Activated effector memory CD4-positive, alpha-beta T cell treated with Interleukin-2 at 50 U/mL for 16 hours (primary cell): ENCODE data around the gene GPBP1.
"Not testable (repeated sequence)": the region's sequence is repeated elsewhere in the genome, so short reads cannot be mapped to it uniquely, and the experiment has no call there.

Source experiments
- DNase-seq: peaks from one replicate; pipeline ENCODE4 v3.0.0-alpha.2; 2020

GPBP1 gene

GRCh38 chr5:57173319-57174127 lies at the start of gene GPBP1:
Gene GPBP1 (plus strand): TSS chr5:57174059. CDS start chr5:57214131, 40,072 bp downstream.
- DNase-seq = peak; percentile 95

GRCh38 chr5:57128325-57128724 lies 45.5 kb upstream of the GPBP1 start:
- DNase-seq = no peak

DNA sequence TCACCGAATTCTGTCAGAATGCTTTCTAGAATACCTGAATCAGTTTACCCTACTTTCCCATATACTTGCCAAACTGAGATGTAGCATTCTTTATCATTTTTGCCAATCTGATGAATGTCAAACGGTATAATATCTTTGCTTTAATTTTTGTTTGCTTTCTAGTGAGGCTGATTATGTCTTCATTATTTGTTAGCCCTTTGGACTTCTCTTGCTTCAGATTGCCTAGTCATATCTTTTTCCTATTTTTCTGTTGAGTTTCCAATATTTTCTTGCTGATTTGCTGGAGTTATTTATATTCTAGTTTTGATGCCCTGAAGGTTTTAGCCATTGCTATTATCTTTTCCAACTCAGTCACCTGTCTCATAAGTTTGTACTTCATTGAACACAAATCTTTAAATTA lies 40.3 kb upstream of the GPBP1 start:
- DNase-seq = no peak

- DNase-seq = no peak
Observed at GRCh38 chr5:57137401-57137800, 36.5 kb upstream of the GPBP1 start.

- no peak for DNase-seq
Observed at GRCh38 chr5:57152316-57152715, 21.5 kb upstream of the GPBP1 start.

- no peak for DNase-seq
Observed at GRCh38 chr5:57155033-57155432, 18.8 kb upstream of the GPBP1 start.

GRCh38 chr5:57157131-57157530 lies 16.7 kb upstream of the GPBP1 start:
- no peak for DNase-seq

DNA sequence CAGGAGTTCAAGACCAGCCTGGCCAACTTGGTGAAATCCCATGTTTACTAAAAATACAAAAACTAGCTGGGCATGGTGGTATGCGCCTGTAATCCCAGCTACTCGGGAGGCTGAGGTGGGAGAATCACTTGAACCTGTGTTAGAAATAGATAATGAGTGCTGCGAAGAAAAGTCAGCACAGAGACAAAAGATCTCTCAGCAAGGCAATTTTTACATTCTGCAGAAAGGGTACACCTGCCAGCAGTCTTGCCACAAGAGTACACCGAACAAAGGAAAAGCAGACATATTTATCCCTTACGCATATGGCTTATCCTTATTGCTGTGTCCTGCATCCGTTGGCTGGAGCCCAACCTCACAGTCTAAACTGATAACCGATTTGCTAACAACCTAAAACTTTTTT lies 16.2 kb upstream of the GPBP1 start:
- DNase-seq = no peak

DNA sequence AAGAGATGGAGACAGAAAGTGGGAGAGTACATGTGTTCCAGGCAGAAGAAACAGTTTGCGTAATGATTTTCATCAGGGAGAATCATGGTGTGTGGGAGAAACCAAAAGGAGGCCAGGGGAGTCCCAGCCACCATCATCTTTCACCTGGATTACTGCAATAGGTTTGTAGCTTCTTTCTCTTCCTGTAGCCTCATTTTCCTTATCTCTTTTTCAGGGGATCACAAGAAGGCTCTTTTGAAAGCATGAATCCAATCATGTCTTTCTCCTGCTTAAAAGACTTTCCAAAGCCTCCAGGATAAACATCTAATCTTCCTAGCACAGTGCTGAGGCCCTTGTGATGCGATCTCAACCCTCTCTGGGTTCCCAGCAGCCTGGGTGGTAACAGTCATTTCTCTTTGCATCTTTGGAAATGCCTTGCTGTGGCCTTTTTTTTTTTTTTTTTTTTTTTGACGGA lies 10.3 kb upstream of the GPBP1 start:
- no peak for DNase-seq

DNA sequence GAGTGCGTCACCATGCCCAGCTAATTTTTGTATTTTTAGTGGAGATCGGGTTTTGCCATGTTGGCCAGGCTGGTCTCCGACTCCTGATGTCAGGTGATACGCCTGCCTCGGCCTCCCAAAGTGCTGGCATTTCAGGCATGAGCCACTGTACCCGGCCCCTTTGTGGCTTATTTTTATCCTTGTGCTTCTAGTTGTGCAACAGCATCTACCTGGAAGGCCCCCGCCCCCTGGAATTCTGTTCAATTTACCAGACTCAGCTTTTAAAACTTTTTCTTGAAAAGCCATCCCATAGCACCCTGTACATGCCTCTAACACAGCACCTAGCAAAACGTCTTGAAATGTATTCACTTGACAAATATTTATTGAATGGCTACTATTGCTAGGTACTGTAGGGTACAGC lies 9.7 kb upstream of the GPBP1 start:
- no peak for DNase-seq

GRCh38 chr5:57165171-57165570 lies 8.7 kb upstream of the GPBP1 start:
- not testable (repeated sequence) for DNase-seq

GRCh38 chr5:57166276-57166675 lies 7.6 kb upstream of the GPBP1 start:
- no peak for DNase-seq

- no peak for DNase-seq
Observed at GRCh38 chr5:57167201-57167600, 6.7 kb upstream of the GPBP1 start.

DNA sequence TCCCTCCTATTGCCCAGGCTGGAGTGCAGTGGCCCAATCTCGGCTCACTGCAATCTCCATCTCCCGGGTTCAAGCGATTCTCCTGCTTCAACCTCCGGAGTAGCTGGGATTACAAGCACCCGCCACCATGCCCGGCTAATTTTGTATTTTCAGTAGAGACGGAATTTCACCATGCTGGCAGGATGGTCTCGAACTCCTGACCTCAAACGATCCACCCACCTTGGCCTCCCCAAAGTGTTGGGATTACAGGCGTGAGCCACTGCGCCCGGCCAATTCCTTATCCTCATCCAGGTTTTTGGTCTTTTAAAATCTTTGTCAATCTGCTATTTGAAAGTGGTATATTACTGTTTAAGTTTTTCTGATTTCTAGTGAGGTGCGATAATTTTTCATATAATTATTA lies 3.7 kb upstream of the GPBP1 start:
- not testable (repeated sequence) for DNase-seq

DNA sequence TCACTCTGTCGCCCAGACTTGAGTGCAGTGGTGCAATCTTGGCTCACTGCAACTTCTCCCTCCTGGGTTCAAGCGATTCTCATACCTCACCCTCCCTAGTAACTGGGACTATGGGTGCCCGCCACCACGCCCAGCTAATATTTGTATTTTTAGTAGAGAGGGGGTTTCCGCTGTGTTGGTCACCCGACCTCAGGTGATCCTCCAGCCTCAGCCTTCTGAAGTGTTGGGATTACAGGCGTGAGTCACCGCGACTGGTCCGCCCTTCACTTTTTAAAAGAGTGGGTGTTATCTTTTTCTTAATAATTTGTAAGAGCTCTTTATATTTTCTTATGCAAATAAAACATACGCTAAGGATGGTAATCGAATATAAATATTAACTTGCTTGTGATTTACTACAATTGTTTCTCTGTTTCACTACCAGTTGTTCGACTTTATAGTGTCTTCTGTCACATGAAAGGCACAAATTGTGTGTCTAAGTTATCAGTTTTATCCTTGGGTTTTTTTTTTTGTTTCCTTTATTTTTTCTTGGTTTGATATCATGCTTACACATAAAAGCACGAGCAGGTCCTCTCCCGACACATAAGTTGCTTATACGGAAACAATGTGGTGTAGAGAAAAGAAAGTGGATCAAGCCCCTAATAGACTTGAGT lies 1.9 kb upstream of the GPBP1 start:
- no peak for DNase-seq

DNA sequence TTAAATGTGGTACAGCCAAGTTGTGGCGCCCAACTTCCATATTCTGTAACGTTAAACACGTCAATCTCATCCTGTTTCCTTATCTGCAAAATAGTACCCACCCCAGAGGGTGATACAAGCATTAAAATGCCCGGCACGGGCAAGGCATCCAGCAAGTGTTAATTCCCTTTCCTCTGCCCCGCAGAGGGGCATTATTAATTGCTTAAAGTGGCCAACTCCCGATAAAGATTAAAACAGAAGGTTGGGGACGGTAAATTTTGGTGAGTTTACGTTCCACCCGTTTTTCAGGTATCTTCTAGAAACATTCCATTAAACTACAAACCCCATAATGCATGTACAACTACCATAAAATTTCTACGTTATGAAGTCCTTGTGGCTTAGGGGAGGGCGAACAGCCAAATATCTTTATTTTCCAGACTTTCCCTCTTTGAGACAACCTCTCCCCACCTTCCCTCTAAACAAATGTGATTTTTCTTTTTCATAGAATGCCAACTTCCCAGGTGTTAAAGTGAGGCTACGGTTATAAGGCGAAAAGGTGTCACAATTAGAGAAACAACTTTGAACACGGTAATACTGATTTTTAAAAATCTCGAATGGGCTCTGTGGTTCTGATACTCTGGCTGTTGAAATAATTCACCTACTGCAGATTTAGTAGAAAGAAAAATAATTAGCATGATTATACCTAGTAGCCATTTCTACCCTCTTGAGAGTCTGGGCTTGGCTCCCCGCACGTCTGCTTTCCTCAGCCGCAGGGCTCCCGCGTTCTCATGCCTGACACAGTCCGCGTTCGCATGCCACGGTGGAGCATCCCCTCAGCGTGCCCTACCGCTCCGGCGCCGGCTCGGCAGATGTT lies 1.2 kb upstream of the GPBP1 start:
- no peak for DNase-seq

DNA sequence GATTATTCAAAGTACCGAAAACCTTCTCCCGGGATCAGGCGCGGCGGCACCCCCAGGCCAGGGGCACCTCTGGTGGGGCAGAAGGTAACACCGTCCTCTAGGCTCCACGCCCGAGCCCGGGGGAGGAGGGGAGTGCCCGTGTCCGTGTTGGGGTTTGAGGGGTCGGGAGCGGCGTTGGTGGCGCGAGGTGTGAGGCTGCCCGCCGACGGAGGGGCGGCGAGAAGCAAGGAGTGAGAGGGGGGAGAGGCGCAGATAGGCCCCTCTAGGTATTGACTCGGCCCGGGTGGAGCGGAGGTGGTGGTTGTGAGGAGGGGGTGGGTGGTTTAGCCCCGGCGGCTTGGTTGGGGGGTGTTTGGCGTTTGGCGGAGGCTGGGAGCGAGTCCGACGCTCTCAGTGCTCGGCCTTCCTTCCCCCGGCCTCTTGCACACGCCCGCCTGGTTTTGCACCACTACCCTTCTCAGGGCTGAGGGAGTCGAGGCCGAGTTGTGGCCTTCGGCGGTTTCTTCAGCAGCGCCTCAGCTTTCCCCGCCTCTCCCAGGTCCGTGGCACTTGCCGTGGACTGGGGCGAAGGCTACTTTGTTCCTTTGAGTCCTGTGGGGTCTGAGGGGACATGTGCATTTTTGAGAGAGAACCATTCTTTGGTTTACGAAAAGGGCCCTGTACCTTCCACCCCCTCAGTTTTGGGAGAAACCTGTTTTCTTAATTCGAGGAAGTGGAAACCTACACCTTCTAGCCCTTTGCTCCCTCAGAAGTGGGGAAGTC lies 450 bp downstream of the GPBP1 start:
- DNase-seq = no peak

GRCh38 chr5:57174890-57175510 lies 1.1 kb downstream of the GPBP1 start:
- no peak for DNase-seq

GRCh38 chr5:57175551-57176309 lies 1.9 kb downstream of the GPBP1 start:
- no peak for DNase-seq

DNA sequence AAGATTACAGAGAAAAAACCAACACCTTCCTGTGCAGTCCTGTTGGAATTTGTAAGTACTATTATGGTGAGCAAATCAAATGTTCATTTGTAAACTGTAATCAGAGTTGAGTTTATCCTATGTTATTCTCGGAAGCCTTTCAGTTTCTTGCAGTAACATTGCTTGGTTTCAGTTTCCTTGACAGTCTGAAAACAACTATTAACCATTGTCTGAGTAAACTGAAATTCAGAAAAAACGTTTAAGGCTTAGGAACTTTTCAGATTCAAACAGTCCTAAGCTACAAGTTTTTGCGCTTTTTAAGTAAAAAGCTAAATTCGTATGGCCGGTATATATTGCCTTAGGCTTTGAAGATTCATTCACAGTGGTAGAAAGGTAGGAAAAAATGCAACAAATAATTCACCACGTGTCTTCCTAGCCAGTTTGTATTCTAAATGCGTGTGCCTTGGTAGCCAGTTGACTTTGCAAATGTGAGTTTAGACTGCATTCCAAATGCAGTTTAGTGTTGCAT lies 2.5 kb downstream of the GPBP1 start:
- no peak for DNase-seq

DNA sequence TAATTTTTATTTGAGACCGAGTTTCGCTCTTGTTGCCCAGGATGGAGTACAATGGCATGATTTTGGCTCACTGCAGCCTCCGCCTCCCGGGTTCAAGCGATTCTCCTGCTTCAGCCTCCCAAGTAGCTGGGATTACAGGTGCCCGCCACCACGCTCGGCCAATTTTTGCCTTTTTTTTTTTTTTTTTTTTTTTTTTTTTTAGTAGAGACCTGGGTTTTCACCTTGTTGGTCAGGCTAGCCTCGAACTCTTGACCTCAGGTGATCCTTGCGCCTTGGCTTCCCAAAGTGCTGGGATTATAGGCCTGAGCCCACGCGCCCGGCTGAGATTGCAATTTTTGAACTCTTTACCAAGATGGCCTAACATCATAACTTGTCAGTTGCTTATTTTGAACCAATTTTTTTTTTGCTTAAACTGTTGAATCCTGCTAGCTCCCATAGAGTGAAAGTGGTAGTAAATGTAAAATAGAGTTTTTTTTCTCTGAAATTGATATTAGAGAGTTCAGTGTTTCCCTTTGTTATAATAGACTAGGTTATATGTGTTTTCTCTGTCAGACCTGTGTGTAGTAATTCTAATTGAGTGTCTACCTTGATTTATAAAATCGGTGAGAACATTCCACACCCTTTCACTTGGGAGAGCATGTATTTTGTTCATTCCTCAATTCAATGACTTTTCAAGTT lies 3.8 kb downstream of the GPBP1 start:
- no peak for DNase-seq
